ENCODE measurements around the gene MB21D2. TPM values are rescaled to one million over a fixed set of nuclear protein-coding genes. Genes with fewer than 3 reads are reported as not detected.

Gene MB21D2
- polyA plus RNA-seq, 3 donors: 16.9 to 18.3 (median 18.0) TPM

Other genes starting within 250 kb of the MB21D2 start
- gene FGF12, start 190.3 kb downstream of the MB21D2 start, polyA plus RNA-seq (ENCODE audit: insufficient read length in 3 of 3): 1 to 10 TPM; 7.5 to 9.8 (median 8.6) TPM

Measured in right renal cortex interstitium (tissue), 3 donors.